GM12875 (cell line): ENCODE data around the gene ZNF234.
"Not testable (repeated sequence)": the region's sequence is repeated elsewhere in the genome, so short reads cannot be mapped to it uniquely, and the experiment has no call there.

Experiments
- H3K4me3 ChIP-seq: one replicate; pipeline ENCODE4 v1.5.1; 2011; ENCODE audit warnings: low read depth, low read length, control low read depth
- TF ChIP-seq, protein P1 (sequence below): IDR thresholded peaks from 2 replicates; pipeline ENCODE4 v1.5.1; 2011; ENCODE audit warnings: low read depth, mild to moderate bottlenecking, control low read depth, inconsistent platforms, low read length, moderate library complexity, borderline replicate concordance; ENCODE audit not compliant: insufficient read depth

The ZNF234 gene

DNA sequence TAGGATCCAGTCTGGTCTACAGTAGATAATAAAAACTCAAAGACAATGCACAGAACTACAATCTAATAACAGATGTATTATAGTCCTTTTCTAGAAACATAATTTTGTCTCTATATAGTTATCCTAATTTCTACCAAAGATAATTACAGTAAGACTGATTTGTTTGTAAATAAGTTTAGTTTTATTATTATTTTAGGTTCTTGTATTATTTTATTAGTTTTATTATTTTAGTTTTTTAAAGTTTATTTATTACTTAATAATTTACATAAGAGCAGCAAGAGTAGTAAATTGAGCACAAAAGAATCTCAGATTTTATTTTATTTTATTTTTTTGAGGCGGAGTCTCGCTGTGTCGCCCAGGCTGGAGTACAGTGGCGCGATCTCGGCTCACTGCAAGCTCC, 48.7 kb downstream of the ZNF234 start:
- no peak overlapping the region for H3K4me3 ChIP-seq
- TF ChIP-seq, protein P1, sequence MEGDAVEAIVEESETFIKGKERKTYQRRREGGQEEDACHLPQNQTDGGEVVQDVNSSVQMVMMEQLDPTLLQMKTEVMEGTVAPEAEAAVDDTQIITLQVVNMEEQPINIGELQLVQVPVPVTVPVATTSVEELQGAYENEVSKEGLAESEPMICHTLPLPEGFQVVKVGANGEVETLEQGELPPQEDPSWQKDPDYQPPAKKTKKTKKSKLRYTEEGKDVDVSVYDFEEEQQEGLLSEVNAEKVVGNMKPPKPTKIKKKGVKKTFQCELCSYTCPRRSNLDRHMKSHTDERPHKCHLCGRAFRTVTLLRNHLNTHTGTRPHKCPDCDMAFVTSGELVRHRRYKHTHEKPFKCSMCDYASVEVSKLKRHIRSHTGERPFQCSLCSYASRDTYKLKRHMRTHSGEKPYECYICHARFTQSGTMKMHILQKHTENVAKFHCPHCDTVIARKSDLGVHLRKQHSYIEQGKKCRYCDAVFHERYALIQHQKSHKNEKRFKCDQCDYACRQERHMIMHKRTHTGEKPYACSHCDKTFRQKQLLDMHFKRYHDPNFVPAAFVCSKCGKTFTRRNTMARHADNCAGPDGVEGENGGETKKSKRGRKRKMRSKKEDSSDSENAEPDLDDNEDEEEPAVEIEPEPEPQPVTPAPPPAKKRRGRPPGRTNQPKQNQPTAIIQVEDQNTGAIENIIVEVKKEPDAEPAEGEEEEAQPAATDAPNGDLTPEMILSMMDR, result no peak

DNA sequence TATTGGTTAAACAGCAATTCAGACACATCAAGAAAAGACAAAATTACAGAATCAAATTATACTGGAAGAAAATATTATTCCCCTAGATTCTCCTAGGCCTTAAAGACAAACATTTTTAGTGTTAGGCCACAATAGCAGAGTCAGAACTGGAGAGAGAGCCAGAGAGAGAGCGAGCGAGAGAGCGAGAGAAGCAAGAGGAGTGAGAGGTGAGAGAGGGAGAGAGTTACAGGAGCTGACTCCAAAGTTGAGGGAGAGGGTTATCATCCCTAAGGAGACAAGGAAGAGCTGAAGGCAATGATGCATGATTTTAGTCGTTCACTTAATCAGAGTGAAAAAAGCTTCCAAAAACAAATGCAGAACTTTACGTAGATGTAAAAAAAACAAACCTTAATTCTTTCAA, 50.8 kb downstream of the ZNF234 start:
- TF ChIP-seq, protein P1, result no peak
- no peak overlapping the region for H3K4me3 ChIP-seq

- no peak overlapping the region for H3K4me3 ChIP-seq
- TF ChIP-seq, protein P1, result no peak
These were observed 55.4 kb downstream of the ZNF234 start for GRCh38 chr19:44196772-44197171.

DNA sequence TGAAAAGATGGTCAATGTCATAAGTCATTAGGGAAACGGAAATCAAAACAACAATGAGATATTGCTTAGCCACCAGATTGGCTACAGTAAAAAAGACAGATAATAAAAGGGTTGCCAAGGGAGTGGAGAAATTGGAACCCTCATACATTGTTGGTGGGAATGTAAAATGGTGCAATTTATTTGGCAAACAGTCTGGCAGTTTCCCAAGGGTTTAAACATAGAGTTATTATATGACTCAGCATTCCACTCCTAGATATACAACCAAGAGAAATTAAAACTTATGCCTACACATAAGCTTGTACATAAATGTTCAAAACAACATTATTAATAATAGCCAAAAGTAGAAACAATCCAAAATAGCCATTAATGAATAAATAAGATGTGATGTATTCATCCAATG, 61.1 kb downstream of the ZNF234 start:
- TF ChIP-seq, protein P1, result no peak
- no peak overlapping the region for H3K4me3 ChIP-seq

GRCh38 chr19:44202974-44203373, 61.6 kb downstream of the ZNF234 start:
- TF ChIP-seq, protein P1, result no peak
- H3K4me3 ChIP-seq, result no peak overlapping the region

DNA sequence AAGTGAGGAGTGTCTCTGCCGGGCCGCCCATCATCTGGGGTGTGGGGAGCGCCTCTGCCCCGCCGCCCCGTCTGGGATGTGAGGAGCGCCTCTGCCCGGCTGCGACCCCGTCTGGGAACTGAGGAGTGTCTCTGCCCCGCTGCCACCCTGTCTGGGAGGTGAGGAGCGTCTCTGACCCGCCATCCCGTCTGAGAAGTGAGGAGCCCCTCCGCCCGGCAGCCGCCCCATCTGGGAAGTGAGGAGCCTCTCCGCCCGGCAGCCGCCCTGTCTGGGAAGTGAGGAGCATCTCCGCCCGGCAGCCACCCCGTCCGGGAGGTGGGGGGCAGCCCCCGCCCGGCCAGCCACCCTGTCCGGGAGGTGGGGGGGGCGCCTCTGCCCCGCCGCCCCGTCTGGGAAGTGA, 62.5 kb downstream of the ZNF234 start:
- H3K4me3 ChIP-seq, result not testable (repeated sequence)

DNA sequence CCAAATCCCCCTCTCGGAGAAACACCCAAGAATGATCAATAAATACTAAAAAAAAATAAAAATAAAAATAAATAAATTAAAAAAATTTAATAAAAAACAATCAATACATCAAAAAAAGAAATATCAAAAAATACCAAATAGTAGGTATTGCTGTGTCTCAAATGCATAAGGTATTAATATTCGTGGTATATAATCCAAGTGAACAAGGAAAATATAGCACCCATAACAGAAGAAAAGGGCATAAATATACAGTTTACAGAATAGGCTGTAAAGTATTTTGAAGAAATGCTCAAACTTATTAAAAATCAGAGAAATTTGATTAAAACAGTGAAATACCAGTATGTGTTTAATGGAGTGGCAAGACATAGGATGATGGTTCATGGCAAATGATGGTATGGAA, 63.4 kb downstream of the ZNF234 start:
- TF ChIP-seq, protein P1, result no peak
- no peak overlapping the region for H3K4me3 ChIP-seq
